Epithelial cell of proximal tubule (primary cell): ENCODE data around the gene NAV2. TPM values are rescaled to one million over a fixed set of nuclear protein-coding genes. Genes with fewer than 3 reads are reported as not detected.

Source experiments
- DNase-seq: peaks from one replicate; pipeline ENCODE4 v3.0.0-alpha.2; 2011; ENCODE audit warnings: low read depth
- H3K4me3 ChIP-seq: 2 replicates; pipeline ENCODE4 v1.5.1; 2011; ENCODE audit warnings: low read depth, mild to moderate bottlenecking, low read length
- total RNA-seq: library from RNA; depleted of rRNA; stranded (reverse); fragments of >200 nt; gene quantifications from 2 replicates; pipeline ENCODE4 v1.2.3, GENCODE V29; 2015
- TF ChIP-seq, protein P1 (sequence below): conservative IDR thresholded peaks from 2 replicates; pipeline ENCODE4 v1.5.1; 2012; ENCODE audit warnings: low read depth, mild to moderate bottlenecking, low read length

NAV2 gene
- total RNA-seq, 1 donor from 2014 or later, result 19.0 TPM

DNA sequence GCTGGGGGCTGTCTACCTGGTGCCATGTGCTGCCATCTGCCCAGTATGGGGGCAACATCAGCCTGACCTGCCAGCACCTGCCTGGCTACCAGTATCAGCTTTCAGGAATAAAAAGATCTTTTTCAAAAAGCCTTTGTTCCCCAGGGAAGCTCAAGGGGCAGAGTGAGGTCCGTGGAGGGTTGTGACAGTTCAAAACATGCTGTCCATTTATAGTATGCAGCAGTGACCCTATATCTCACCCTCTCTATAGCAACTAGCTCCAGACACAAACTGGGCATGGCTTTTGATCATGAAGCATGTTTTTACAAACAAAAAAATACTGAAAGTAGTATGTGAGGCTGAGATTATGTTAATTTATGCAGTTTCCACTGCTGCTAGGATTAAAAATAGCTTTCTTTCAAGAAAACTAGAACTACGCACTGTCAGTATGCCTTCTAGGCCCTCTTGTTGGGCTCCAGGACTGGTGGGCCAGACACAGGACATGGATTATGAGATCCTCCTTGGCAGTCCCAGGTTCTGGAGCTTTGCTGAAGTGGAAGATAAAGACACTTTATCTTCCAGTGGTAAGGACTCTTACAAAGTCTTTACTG lies 23.4 kb downstream of the NAV2 start:
- DNase-seq, result no peak
- H3K4me3 ChIP-seq, result no peak overlapping the region
- TF ChIP-seq, protein P1, sequence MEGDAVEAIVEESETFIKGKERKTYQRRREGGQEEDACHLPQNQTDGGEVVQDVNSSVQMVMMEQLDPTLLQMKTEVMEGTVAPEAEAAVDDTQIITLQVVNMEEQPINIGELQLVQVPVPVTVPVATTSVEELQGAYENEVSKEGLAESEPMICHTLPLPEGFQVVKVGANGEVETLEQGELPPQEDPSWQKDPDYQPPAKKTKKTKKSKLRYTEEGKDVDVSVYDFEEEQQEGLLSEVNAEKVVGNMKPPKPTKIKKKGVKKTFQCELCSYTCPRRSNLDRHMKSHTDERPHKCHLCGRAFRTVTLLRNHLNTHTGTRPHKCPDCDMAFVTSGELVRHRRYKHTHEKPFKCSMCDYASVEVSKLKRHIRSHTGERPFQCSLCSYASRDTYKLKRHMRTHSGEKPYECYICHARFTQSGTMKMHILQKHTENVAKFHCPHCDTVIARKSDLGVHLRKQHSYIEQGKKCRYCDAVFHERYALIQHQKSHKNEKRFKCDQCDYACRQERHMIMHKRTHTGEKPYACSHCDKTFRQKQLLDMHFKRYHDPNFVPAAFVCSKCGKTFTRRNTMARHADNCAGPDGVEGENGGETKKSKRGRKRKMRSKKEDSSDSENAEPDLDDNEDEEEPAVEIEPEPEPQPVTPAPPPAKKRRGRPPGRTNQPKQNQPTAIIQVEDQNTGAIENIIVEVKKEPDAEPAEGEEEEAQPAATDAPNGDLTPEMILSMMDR, result no peak

DNA sequence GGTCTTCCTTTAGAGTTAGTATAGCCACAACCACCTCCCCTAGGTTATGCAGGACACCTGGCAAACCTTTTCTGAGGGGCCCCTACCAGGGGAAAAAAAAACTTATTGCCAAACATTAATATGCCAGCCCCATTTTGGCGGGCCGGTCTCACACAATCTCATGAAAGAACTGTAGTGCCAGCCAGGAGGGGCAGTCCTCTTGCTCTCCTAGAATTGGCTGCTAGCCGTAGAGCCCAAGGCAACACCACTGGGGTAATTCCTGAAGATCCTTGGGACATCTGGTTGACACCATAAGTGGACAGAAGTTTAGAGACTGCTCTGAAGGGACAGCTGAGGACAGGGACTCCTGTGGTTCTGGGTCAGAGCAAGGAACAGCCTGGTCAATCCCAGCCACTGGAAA lies 24.2 kb downstream of the NAV2 start:
- no peak for DNase-seq
- TF ChIP-seq, protein P1, result no peak

DNA sequence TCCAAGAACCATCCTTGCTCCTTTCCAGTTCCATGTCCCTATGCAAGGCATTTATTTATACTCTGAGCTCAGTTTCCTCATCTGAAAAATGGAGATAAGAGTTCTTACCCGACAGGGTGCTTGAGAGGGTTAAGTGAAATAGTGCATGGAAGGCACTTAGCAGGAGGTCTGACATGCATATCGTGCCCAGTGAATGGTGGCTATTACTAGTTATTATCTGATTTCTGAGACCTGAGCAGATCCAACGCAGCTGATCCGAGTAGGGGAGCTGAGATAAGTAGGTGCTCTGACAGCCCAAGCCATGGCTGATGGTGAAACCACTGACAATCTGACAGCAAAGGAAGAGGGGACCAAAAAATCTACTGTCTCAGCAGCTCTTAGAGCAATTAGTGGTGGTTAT lies 24.9 kb downstream of the NAV2 start:
- no peak for DNase-seq
- TF ChIP-seq, protein P1, result no peak
- H3K4me3 ChIP-seq, result no peak overlapping the region

More for the DNA sequence above, 24.2 kb downstream of the NAV2 start:
- no peak overlapping the region for H3K4me3 ChIP-seq

DNA sequence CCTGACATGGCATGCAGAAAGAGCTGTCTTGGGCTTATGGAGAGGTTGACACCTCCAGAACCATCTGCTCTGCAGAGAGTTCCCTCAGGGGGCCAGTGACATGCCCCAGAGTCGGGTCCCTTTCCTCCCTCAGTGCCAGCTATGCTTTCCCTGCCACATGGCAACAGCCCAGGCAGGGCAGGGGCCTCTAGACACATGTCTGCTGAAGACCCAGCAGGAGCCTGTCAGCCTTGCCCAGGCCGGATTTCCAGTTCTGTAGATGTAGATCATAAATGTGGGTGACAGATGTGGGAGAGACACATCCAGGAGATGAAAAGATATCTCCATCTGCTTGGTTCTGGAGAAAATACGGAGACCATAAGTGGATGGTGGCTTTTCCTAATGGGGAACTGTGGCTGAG lies 25.5 kb downstream of the NAV2 start:
- TF ChIP-seq, protein P1, result no peak
- no peak overlapping the region for H3K4me3 ChIP-seq
- DNase-seq, result no peak

DNA sequence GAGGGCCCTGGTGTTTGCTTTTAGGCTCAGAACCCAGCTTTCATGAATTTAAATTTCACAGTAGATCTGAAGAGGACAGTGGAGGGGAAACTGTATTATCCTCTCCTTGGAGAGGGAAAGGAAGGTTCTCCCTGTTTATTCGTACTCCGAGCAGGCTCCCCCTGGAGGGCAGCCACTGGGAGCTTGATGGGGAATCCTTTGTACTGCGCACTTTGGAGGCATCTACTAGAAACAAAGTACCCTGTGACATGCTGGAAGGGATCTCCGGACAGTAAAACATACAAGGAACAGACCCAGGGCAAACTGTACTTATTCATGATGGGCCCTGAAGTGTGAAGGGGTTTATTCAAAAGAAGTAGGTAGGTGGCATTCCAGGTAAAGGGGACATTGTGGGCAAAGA lies 27.2 kb downstream of the NAV2 start:
- DNase-seq, result no peak
- no peak overlapping the region for H3K4me3 ChIP-seq
- TF ChIP-seq, protein P1, result no peak

DNA sequence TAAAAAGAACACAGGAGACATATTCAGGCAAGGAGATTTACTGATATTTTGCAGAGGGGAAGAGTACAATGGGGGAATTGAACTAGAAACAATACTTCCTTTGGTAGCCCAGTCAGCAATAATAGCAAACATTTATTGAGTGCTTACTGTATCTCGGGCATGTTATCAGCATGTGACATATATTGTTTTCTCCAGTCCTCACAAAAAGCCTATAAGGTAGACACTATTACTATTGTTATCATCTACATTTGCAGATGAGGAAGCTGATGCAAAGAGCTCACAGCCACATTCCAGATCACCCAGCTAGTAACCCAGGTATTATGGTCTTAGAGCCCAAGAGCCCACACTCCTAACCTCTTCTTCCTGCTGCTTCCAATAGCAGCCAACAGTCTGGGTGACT lies 27.9 kb downstream of the NAV2 start:
- H3K4me3 ChIP-seq, result no peak overlapping the region
- TF ChIP-seq, protein P1, result no peak
- DNase-seq, result no peak

DNA sequence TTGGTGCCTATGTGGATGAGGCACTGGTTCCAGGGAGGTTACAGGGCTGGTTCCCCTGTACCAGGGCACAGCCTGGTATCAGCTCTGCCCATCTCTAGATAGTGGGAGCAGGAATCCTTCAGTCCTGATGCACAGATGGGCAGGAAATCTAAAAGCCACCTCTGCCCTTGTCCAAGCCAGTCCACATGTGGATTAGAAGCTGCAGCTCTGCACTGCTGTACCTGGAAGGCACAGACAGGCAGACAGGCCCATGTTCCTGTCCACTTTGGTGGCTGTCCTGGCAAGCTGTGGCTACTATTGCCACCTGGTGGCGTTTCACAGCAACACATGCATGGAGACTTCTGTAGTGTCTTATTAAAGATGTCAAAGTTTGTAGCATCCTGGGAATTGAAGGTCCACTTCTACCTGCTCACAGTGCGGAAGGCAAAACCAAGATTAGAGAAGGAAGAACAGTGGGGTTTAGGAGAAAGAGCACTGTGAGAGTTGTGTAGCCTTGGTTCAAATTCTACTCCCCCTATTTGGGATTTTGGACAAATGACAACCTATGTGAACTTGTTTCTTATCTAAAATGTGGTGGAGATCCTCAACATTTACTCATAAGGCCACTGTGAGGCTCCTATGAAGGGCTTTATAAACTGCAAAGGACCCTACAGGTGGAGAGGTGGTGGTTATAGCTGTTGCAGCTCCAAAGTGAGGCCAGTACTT lies 30.1 kb downstream of the NAV2 start:
- TF ChIP-seq, protein P1, result peak; percentile 89
- no peak for DNase-seq
- H3K4me3 ChIP-seq, result no peak overlapping the region
